Neutrophil (primary cell): ENCODE measurements around the gene BANK1.

ENCODE experiments used
- H3K27ac ChIP-seq: fragments of 200-600 bp; sonication (generic); 2 replicates; pipeline ENCODE4 v1.5.1; 2016; ENCODE audit warnings: mild to moderate bottlenecking, moderate library complexity
- H3K27me3 ChIP-seq: fragments of 200-600 bp; sonication (generic); 2 replicates; pipeline ENCODE4 v1.6.0; 2016; ENCODE audit warnings: mild to moderate bottlenecking
- H3K36me3 ChIP-seq: fragments of 200-600 bp; sonication (generic); 2 replicates; pipeline ENCODE4 v1.5.1; 2017
- H3K4me1 ChIP-seq, 2 experiments: fragments of 200-600 bp in 1 of 2; sonication (generic) in 1 of 2; 1 replicate in 1 of 2; 2 replicates in 1 of 2; pipeline versions ENCODE4 v1.5.1 to v1.6.1; 2013 to 2016; ENCODE audit warnings: low read depth in 1 of 2, low read length in 1 of 2, mild to moderate bottlenecking in 1 of 2, moderate library complexity in 1 of 2; ENCODE audit not compliant: control insufficient read depth in 1 of 2, insufficient read depth in 1 of 2
- H3K4me3 ChIP-seq, 2 experiments: fragments of 200-600 bp in 1 of 2; sonication (generic) in 1 of 2; 1 replicate in 1 of 2; 2 replicates in 1 of 2; pipeline ENCODE4 v1.5.1; 2013 to 2016; ENCODE audit warnings: low read depth in 1 of 2, low read length in 1 of 2, mild to moderate bottlenecking in 1 of 2, moderate library complexity in 1 of 2
- H3K9me3 ChIP-seq: fragments of 200-600 bp; sonication (generic); 2 replicates; pipeline ENCODE4 v1.5.1; 2016
- TF ChIP-seq, protein P1 (sequence below): fragments of 200-600 bp; sonication (generic); IDR thresholded peaks from 2 replicates; pipeline ENCODE4 v1.5.1; 2016; ENCODE audit warnings: antibody characterized with exemption

The BANK1 gene

DNA sequence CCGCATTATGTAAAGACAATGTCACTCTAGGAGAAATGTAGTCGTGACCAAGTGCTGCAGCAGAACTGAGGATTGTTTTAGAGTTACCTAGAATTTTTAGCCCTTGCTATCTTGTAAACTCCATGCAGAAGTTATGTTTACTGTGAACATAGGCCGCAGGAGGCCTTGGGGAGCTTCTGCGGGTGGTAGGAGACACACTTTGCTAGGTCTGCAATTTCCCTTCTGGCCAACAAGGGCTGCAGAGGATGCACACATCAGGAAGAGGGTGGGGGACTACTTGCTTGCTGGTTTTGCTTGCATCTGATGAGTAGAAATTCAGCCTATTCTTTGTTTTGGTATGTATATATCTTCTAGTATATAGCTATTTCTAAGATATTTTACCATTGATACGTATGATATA lies 23.1 kb downstream of the BANK1 start:
- no peaks in the 10 kb centered on the region for H3K9me3 ChIP-seq
- H3K27me3 ChIP-seq = no peaks in the 10 kb centered on the region
- H3K36me3 ChIP-seq = no peaks in the 10 kb centered on the region
- H3K4me3 ChIP-seq = no peak overlapping the region
- H3K27ac ChIP-seq = no peak overlapping the region
- no peaks in the 10 kb centered on the region for H3K4me1 ChIP-seq
- TF ChIP-seq, protein P1, sequence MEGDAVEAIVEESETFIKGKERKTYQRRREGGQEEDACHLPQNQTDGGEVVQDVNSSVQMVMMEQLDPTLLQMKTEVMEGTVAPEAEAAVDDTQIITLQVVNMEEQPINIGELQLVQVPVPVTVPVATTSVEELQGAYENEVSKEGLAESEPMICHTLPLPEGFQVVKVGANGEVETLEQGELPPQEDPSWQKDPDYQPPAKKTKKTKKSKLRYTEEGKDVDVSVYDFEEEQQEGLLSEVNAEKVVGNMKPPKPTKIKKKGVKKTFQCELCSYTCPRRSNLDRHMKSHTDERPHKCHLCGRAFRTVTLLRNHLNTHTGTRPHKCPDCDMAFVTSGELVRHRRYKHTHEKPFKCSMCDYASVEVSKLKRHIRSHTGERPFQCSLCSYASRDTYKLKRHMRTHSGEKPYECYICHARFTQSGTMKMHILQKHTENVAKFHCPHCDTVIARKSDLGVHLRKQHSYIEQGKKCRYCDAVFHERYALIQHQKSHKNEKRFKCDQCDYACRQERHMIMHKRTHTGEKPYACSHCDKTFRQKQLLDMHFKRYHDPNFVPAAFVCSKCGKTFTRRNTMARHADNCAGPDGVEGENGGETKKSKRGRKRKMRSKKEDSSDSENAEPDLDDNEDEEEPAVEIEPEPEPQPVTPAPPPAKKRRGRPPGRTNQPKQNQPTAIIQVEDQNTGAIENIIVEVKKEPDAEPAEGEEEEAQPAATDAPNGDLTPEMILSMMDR = no peak

DNA sequence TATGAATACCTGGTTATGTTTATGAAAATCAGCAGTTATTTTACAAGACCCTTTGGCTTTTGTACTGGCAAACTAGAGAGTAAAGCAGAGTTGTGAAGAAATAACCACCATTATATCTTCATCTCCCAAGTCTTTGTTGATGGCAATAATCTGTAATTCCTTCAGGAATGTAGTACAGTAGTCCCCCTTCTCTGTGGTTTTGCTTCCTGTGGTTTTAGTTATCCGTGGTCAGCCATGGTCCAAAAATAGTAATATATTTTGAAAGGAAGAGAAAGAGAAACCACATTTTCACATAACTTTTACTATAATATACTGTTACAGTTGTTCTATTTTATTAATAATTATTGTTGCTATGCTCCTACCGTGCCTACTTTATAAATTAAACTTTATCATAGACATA lies 27.8 kb downstream of the BANK1 start:
- no peaks in the 10 kb centered on the region for H3K27me3 ChIP-seq
- H3K4me1 ChIP-seq = no peaks in the 10 kb centered on the region
- H3K4me3 ChIP-seq = no peak overlapping the region
- no peak overlapping the region for H3K27ac ChIP-seq
- TF ChIP-seq, protein P1 = no peak
- no peaks in the 10 kb centered on the region for H3K36me3 ChIP-seq
- no peaks in the 10 kb centered on the region for H3K9me3 ChIP-seq

DNA sequence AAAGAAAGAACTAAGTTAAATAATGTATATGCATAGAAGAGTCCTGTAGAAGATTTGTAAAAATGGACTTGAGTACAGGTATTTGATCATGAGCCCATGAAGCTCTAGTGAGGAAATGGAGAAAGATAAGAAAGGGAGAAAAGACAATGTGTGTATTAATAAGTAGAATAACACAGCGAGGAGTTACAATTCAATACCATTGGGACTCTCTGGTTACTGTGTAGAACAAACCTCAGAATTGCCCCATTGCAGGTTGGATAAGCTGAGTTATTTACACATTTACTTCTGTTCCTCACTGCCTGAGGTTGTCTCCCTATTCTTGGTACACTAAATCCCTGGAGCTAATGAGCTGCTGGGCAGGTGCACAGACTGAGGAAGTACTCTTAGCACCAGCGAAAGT lies 33.3 kb downstream of the BANK1 start:
- Histone ChIP-seq H3K36me3 (no peaks in the 10 kb centered on the region), H3K4me3 (no peak overlapping the region), H3K4me1 (no peaks in the 10 kb centered on the region), H3K27ac (no peak overlapping the region), H3K9me3 (no peaks in the 10 kb centered on the region), H3K27me3 (no peaks in the 10 kb centered on the region)
- TF ChIP-seq, protein P1 = no peak

DNA sequence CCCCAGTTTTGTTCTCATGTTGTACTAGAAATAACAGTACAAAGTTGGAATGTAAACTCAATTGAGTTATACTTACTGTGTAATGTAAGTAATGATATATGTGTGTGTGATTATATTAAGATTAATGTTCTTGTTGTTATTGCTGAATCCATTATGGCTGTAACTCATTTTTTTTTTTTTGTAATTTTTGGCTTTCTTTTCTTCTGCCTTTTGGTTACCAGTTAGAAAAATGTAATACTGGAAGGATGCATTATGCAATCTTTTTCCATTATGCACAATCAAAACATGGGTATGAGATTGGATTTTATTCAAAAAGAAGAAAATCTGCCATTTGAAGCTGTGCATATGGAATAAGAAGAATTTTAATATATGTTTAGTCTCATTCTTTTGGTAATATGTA lies 34.0 kb downstream of the BANK1 start:
- Histone ChIP-seq H3K4me3 (no peak overlapping the region), H3K27ac (no peak overlapping the region), H3K36me3 (no peaks in the 10 kb centered on the region), H3K9me3 (no peaks in the 10 kb centered on the region), H3K4me1 (no peaks in the 10 kb centered on the region), H3K27me3 (no peaks in the 10 kb centered on the region)
- TF ChIP-seq, protein P1 = no peak

DNA sequence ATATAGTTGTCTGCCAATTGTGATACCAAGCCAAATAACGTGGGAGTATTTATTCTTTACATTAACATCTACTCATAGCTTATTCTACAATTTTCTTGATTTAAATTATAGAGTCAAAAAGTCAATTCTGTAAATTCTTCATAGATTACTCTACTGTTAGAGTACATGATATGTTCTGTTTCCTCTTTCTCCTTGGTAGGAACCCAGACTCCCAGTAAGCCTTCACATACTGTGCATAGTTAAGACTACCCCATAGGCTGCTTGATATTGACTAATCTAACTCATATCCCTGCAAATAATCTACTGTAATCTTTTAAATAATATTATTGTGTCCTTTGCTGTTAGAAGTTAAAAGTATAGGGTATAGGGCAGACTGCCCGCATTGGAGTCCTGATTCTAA lies 35.4 kb downstream of the BANK1 start:
- no peaks in the 10 kb centered on the region for H3K4me1 ChIP-seq
- no peaks in the 10 kb centered on the region for H3K36me3 ChIP-seq
- H3K4me3 ChIP-seq = no peak overlapping the region
- TF ChIP-seq, protein P1 = no peak
- H3K9me3 ChIP-seq = no peaks in the 10 kb centered on the region
- H3K27ac ChIP-seq = no peak overlapping the region
- H3K27me3 ChIP-seq = no peaks in the 10 kb centered on the region

DNA sequence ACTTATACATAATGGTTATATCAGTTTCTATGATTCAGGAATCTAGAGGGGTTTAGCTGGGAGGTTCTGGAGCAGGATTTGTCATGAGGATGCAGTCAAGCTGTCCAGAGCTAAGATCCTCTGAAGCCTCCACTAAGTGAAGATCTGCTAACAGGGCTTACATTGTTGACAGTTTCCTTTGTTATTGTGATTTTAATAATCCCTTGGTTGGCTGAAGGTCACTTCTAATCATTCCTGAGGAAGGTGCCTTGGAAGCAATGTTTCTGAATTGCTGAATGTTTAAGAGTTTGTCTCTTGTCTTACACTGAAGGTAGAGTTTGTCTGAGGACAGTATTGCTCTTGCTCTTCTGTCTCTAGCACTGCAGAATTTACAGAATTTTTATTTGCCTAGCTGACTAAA lies 41.3 kb downstream of the BANK1 start:
- no peak overlapping the region for H3K27ac ChIP-seq
- no peak overlapping the region for H3K4me3 ChIP-seq
- H3K9me3 ChIP-seq = no peaks in the 10 kb centered on the region
- TF ChIP-seq, protein P1 = no peak
- H3K36me3 ChIP-seq = no peaks in the 10 kb centered on the region
- peaks cover 5% of the 10 kb centered on the region in 2 experiments for H3K4me1 ChIP-seq
- no peaks in the 10 kb centered on the region for H3K27me3 ChIP-seq
